GM12865 (cell line): ENCODE data around the gene MRGPRG.

Source experiments
- DNase-seq: peaks from one replicate; pipeline ENCODE4 v3.0.0; 2010; ENCODE audit warnings: low read depth
- H3K4me3 ChIP-seq: 2 replicates; pipeline ENCODE4 v1.5.1; 2011; ENCODE audit warnings: mild to moderate bottlenecking, low read depth, low read length, control low read depth
- CTCF ChIP-seq: IDR thresholded peaks from 2 replicates; pipeline ENCODE4 v1.5.1; 2011; ENCODE audit warnings: low read length, control low read depth, low read depth, inconsistent platforms; ENCODE audit not compliant: insufficient read depth; ENCODE audit errors: missing control alignments

The MRGPRG gene

GRCh38 chr11:3208272-3208671, 10.3 kb downstream of the MRGPRG start:
- TF ChIP-seq CTCF: no peak
- DNase-seq: no peak

GRCh38 chr11:3207526-3208189, 11.0 kb downstream of the MRGPRG start:
- H3K4me3 ChIP-seq: no peak overlapping the region
- no peak for TF ChIP-seq CTCF
- DNase-seq: no peak

More at GRCh38 chr11:3208272-3208671, 10.3 kb downstream of the MRGPRG start:
- no peak overlapping the region for H3K4me3 ChIP-seq

- no peak for TF ChIP-seq CTCF
- H3K4me3 ChIP-seq: no peak overlapping the region
- DNase-seq: no peak
These were observed 11.8 kb downstream of the MRGPRG start for GRCh38 chr11:3206922-3207204.

GRCh38 chr11:3206156-3206921, 12.3 kb downstream of the MRGPRG start:
- DNase-seq: no peak
- H3K4me3 ChIP-seq: no peak overlapping the region
- no peak for TF ChIP-seq CTCF

GRCh38 chr11:3205261-3206155, 13.1 kb downstream of the MRGPRG start:
- no peak for DNase-seq
- H3K4me3 ChIP-seq: no peak overlapping the region
- TF ChIP-seq CTCF: no peak

- no peak for DNase-seq
- TF ChIP-seq CTCF: no peak
- no peak overlapping the region for H3K4me3 ChIP-seq
These were observed 14.2 kb downstream of the MRGPRG start for GRCh38 chr11:3204141-3205015.
